ENCODE results near the gene PPP4R3A. TPM values are rescaled to one million over a fixed set of nuclear protein-coding genes. Genes with fewer than 3 reads are reported as not detected.

Gene PPP4R3A
- total and polyA plus RNA-seq, 2 donors (not counting 3 experiments of a cell fraction or from before 2014, with no cell fraction given), result 20.5 to 77.0 TPM

Small RNAs within 50 kb of the gene (small RNA-seq; reads per million reads assigned to genes)
- not detected for gene AL133373.1 (ENCODE audit: insufficient read depth, insufficient read length, low read depth, low replicate concordance)

Other genes starting within 250 kb of the PPP4R3A start
- gene CCDC88C, start 92.5 kb downstream of the PPP4R3A start, total RNA-seq, result 29.6 and 52.1 TPM in 2 replicates
- 11.2 and 11.4 TPM in 2 replicates for gene CCDC88C, start 92.5 kb downstream of the PPP4R3A start, polyA plus RNA-seq
- not detected in 2 replicates for gene CATSPERB, start 221.8 kb upstream of the PPP4R3A start, total RNA-seq
- not detected in 2 replicates for gene CATSPERB, start 221.8 kb upstream of the PPP4R3A start, polyA plus RNA-seq